ENCODE measurements around the gene KCNIP1.
"Not testable (repeated sequence)": the region's sequence is repeated elsewhere in the genome, so short reads cannot be mapped to it uniquely, and the experiment has no call there.

The KCNIP1 gene

DNA sequence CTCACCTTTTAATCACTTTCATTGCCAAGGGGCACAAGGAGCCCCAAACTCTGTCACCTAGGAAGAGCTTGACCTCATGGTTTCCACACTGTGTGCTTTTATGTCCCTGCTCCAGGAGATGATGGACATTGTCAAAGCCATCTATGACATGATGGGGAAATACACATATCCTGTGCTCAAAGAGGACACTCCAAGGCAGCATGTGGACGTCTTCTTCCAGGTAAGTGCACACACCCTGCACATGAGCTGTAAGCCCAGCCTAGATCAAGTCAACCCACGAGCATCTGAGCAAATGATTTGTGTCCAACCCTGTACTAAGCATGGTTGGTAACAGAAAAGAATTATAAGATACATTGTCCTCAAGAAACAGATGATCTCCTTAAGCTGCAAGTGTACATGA, 228.9 kb downstream of the KCNIP1 start:
- no peak for DNase-seq

DNA sequence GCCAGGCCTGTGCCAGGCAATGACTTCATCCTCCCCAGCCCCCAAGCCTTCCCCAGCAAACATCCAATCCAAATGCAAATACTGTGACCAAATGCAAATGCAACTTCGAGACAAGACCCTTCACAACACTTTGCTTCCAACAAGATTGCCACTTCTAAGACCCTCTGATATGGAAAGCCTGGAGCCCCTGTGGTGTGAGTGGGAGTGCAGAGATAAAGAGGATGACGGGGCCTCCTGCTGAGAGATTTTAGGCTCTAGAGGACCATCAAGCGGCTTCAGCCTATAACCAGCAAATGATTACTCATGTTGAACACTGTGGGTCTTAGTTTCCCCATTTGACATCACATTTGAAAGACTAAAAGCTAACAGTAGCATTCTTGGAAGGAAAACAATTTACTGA, 233.1 kb downstream of the KCNIP1 start:
- DNase-seq, result no peak

DNA sequence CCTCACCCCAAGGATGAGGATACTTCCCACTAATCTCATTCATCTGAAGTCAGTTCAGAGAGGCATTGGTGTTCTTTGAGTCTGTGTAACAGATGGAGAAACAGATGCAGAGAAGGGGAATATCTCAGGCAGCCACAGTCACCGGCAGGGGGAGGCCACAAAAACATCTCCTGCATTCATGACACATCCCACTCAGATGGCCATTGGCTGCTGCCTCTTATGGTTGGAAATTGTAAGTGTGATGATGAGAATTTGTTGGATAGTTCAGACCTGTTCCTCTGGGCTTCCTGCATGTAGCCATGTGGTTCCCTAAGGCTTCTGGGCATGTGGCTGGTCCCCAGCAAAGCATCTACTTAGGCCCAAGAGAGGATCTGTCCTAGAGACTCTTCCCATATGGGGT, 233.8 kb downstream of the KCNIP1 start:
- no peak for DNase-seq

DNA sequence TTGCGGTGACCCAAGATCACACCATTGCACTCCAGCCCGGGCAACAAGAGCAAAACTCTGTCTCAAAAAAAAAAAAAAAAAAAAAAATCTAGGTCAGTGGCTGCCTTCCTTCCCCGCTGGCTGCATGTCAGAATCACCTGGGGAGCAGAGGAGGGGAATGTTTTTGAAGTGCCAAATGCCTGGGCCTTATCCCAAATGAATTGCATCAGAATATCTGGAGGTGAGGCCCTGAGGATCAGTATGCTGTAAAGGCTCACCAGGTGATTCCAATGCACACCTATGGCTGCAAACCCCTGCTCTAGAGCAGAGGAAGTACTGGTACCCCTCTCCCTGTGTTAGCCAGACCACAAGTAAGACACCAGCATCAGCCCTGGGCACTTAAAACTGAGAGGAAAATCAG, 235.0 kb downstream of the KCNIP1 start:
- DNase-seq, result no peak

DNA sequence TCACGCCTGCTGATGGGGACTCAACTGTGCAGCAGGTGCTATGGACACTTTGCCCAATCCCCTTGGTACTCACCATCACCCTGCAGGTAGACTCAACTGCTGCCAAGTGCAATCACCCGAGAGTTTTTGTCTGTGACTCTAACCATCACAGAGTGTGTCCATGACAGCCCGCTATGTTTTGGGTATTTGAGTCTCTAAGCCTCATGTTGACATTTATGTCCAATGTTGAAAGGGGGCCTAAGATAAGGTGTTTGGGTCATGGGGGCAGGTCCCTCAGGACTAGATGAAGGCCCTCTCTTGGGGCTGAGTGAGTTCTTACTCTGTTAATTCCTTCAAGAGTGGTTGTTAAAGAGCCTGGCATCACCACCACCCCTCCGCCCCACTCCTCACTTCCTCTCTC, 235.6 kb downstream of the KCNIP1 start:
- no peak for DNase-seq

DNA sequence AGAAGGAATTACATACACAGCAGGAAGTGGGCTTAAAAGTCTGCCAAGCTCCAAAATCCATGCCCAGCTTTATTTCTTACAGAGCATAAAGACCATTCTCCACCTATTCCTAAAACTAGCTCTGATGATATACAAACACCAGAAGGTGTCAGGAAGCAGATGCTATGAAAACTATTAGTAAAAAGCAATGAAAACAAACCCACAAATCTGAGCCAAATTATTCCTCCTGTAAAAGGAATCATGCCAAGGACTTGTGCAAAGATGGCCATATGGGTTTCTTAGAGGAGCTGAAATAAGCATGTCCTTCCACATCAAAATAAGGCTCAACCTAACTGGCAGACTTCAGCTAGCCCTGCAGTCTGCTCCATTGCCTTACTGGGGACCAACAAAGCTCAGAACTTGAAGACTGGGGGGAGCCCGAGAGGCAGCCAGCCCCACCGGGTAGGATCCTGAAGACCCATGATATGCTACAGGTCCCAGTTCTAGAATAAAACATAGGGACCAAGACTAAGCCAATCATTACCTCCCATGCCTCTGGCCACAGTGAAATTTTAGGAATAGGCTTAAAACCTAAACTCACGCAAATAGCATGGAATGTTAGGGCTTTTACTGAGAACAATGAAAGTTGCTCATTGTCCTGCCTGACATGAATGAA, 236.9 kb downstream of the KCNIP1 start:
- DNase-seq, result no peak

DNA sequence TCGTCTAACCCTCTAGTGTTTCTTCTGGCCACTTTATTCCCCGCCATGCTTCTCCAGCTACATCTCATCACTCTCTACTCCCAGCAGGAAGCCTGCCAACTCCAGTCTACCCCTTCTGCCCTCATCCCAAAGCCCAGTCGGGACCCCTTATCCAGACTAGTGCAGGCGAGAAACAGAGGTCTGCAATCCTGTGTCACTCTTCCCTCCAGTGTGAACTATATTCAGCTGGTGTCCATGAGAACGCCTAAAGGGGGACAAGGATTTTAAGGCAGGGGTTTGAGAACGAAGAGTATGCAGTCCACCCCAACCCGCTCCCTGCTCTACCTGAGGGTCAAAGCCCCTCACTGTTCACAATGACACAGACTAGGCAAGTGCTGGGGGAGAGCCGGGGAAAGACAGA, 238.0 kb downstream of the KCNIP1 start:
- no peak for DNase-seq

DNA sequence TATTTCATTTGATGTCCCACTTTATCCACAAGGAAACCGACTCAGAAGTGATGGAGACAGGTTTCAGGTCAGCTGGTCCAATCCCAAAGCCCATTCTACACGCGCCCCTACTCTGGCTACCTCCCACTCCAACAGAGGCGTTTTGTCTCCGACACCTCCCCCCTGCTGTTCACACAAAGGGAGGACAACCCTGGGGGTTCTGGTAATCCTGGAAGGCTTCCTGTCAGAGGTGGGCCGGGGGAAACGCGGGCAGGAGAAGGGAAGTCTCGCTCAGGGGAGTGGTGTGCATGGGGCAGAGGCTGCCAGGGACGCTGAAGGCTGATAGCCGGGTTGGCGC, 240.0 kb downstream of the KCNIP1 start:
- DNase-seq, result no peak

DNA sequence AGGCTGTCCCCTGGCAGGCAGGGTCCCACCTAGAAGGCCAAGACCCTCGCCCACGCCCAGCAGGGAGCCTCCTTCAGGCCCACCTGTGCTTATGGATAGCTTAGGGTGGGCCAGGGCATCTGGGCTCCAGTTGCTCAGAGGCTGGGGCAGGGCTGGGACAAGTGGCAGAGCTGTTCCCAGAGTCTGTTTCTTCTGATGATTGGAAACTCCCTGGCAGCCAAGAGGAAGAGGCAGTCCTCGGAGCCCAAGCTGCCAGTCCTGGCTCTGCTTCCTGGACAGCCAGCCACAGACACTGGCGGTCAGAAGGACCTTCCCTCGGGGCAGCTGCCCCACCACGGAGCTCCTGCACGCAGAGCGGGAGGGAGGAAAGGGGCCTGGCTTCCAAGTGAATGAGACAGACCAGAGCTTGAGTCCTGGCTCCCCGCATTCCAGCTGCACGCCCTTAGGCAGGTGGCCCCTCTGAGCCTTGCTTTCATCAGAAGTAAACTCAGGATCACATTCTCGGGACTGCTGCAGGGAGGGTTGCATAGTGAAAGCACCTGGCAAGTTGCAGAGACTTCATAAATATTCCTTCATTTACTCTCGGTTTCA, 241.8 kb downstream of the KCNIP1 start:
- DNase-seq, result no peak

DNA sequence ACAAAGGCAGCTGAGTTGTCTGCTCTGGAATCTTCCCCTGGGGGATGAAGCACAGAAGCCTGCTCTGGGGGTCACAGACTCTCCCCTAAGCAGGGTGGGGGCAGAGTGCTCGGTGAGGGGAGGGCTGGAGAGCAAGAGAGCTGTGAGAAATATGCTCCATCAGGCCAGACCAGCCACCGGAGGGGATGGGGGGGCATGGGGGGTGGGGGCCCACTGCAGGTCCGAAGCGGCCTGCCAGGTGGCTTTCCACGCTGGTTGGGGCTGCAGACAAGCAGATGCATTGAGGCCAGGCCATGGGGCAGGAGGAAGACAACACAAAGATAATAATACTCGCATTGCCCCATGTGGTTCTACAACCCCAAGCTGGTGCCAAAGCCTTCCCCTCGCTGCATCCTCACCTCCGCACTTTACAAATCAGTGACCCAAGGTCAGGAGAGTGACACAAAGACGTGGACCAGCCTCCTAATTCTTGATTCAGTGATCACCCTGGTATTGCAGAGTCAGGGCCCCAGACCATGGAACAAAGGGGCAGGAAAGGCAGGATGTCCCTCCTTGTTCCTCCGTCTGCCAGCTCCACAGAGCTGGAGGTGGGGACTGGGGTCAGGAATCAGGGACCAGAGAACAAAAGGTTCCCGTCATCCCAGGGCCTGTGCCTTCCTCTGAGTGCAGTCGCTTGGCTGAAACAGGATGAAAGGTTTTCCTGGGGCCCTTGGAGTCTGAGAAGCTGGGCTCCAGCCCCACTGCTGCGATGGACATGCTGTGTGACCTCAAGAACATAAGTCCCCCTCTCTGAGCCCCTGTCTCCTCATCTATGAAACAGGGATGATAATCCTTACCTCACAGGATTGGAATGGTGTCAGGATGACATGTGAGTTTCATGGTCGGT, 242.5 kb downstream of the KCNIP1 start:
- DNase-seq, result no peak

DNA sequence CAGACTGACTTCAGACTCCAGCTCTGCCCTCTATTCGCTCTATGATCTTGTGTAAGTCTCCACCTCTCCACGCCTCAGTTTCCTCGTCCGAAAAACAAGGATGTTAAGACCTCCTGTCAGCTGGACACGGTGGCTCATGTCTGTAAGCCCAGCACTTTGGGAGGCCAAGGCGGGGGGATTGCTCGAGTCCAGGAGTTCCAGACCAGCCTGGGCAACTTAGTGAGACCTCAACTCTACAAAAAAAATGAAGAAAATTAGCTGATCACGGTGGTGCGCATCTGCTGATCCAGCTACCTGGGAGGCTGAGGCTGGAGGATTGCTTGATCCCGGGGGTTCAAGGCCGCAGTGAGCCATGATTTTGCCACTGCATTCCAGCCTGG, 243.1 kb downstream of the KCNIP1 start:
- DNase-seq, result no peak

DNA sequence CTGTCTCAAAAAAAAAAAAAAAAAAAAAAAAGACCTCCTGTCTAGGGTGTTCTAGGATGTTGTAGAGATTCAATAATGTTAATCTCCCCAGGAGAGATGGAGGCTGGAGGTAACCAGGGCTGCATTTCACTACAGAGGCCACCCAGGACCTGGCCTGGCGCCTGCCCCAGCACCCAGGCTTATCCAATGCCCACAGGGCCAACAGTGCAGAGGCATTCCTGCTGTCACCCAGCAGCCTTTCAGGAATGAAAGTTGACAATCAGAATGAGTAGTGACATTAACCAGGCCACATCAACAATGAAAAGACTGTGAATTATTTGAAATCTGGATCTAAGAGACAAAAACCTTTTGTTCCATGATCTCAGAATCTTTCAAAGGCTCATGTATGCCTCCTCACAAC, 243.5 kb downstream of the KCNIP1 start:
- DNase-seq, result no peak

DNA sequence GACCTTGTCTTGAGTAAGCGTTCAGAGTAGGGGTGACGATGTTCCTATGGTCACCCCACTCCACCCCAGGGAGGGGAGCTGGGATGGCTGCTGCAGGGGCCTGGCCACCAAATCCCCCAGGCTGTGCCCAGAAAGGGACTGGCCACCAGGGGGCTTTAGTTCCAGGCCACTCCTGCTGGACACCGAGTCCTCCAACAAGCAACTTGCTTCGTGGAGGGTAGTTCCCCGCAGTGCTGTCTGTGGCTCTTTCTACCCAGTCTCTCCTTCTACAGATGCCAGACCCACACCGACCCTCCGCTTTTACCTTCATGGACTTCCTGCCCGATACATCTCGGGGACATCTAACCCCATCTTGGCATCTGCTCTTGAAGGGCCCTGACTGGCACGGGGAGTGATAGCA, 244.0 kb downstream of the KCNIP1 start:
- no peak for DNase-seq

DNA sequence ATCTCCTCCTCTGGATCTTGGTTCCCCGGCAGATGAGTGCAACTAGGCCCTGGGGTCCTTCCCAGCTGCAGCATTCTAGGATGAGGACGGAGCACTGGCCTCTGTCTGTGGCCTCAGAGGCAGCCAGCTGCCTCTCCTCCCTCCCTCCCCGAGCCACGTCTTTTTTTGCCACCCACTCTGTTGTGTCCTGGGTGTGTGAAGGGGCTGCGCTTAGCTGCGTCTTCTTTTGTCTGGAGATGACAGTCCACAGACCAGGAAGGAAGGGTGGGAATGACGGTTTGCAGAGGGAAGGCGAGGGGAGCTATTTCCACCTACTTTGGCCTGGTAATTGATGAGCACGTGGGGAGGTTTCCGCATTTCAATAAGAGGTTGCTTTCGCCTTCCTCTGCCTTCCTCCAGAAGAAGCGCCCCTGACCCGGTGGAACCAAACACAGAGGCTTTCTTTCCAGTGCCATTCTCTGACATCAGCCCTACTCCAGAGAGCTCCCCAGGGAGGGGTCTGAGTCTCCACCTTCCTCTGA, 245.2 kb downstream of the KCNIP1 start:
- DNase-seq, result no peak

DNA sequence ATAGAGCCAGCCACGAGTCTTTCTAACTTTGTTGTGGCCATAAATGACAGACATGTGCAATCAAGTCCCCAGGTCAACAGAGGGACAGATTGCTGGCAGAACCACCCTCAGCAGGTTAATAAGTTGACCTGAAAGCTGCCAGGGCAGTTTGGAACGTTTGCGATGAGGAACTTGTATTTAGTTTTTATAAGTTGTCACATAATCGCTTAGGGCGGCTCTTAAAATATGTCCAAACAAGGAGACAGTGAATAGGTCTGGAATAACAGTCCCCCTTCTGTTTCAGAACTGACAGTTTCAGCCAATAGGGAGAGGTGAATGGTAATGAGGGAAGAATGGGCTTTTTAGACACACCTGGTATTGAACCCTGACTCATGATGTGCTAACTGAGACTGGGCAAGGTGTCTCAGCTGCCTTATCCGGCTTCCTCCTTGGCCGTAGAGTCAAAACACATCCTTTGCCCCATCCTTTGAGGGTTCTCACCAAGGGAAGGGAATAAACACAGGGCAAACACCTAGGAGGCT, 246.2 kb downstream of the KCNIP1 start:
- no peak for DNase-seq

DNA sequence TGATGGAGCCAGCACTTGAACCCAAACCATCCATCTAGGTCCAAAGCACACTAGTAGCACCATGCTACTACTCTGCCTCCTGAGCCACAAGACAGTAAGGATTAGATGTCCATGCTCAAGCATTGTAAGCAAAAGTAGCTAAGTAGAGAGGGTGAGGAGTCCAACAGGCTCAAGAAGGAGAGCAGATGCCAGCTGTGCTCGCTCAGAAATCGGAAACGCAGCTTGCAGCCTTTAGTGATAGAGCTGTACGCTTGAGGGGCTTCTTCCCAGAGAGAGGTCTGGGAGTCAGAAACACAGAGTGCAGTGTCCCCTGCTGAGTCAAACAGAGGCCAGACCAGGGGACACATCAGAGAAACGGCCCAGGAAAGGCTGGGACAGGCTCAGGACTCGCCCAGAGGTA, 247.0 kb downstream of the KCNIP1 start:
- DNase-seq, result no peak

DNA sequence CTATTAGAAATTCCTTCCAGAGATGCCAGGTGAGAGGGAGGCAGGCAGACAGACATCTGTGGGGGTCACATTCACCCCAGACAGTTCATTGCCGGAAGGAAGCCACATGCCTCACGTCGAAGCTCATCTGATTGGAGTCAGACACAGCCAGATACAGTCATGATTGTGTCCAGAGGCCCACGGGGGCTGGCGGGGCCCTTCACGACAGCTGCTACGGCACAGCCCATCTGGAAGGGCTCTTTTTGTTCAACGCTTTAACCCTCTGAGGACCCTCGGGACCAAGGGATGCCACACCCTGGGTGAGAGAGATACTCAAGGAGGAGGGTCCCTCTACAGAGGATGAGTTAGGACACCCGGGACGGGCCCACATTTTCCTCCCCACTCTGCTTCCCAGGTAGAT, 247.8 kb downstream of the KCNIP1 start:
- no peak for DNase-seq

DNA sequence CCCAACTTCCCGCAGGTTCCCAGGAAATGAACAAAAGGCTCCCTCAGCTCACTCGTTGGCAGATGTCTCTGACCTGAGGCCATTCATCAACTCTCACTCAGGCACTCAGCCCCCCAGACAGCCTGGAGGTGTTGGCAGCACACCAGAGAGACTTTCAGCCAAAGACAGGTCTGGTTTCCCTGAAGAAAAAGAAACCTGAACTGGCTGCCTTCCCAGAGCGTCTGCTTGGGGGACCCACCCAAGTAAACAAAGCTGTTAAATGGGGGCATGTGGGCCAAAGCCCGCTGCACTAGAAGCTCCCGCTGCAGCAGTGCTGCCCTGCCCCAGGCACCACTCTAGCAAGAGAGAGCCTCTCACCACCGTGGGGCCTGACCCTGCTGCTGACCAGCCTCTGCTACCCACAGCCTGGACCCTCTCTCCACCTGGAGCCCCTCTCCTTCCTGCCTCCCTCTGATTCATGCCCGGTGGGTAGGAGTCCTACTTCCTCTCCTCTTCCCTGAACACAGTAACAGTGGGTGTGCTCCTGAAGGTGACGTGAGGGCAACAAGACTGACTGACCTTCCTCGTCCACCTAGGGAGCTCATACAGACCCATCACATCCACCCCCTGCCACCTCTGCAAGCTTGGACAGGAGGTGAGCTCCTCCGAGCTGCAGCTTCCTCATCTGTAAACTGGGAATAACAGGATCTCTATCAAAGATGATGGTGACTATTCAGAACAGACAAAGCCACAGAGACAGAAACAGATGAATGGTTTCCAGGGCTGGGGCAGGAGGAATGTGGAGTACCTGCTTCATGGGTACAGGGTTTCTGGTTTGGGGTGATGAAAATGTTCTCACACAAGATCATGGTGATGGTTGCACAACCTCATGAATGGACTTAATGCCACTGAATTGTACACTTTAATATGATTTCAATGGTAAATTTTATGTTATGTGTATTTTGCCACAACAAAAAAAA, 248.7 kb downstream of the KCNIP1 start:
- no peak for DNase-seq

DNA sequence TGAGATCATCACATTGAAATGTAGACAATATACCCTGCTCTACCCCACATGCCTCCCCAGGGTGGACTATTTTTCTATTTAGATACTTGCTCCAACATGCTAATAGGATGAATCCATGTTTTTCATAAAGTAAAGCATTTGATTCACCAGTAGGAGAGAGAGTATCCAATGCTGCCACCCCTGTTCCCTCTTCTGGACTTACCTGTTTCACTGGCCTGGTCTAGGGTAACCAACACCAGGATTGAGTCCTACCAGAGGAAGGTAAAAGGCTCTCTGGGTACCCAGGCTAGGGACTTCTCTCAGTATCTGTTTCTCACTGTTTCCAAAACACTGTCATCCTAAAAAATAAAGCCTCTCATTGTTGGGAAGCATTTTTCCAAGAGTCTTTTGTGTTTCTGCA, 249.5 kb downstream of the KCNIP1 start:
- DNase-seq, result no peak

DNA sequence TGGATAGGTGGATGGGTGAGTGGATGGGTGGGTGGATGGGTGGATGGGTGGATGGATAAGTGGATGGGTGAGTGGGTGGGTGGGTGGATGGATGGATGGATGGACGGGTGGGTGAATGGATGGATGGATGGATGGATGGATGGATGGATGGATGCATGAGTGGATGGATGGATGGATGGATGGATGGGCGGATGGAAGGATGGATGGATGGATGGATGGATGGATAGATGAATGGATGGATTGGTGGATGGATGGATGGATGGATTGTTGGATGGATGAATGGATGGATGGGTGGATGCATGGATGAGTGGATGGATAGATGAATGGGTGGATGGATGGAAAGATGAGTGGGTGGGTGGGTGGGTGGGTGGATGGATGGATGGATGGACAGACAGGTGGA, 250.7 kb downstream of the KCNIP1 start:
- not testable (repeated sequence) for DNase-seq

DNA sequence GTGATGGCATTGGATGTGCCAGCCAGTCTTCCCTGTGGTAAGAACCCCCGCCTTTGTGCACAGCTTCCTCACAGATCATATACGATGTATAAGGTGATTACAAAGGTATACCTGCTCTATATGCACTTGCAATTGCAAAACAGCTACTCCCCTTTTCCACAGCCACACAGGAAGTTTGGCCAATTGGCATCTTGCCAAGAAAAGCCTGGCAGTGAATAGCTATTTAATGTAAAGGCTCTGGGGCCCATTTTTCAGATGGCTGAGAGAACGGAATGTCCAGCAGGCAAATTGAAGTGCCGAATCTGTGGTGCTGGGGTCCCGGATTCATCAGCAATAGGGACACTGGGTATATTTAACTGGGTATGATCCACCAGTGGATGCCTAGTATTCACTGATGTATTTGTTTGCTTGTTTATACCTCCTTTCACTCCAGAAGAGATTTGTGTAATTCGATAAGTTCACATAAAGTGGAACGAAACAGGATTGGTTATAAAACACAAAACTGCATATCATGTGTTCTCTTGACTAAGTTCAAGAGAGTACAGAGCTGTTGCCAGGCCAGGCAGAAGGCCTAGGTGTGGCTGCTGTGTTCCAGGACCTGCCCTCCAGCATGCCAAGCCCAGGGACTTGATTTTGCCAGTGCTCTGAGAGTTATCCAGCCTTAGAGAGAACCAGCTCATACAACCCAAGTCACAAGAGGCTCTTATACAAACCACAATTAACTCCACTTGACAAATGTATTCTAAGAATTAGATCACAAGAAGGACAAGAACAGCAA, 252.0 kb downstream of the KCNIP1 start:
- DNase-seq, result no peak

DNA sequence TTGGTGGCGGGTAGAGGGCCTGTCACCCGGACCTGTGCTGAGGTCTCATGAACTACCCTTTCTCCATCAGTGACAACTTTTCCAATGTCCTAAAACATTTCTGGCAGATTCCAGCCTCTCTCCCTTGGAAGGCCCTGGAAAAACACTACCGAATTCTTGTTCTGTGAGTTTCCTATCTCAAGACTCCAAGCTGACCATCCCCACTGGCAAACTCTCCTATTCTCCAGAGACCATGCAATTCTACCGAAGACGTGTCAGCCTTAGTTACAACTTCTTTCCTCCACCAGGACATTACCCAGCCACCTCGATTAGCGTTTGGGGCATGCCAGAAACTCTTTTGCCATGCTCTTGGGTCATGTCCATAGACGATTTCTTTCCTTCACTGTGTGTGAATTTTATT, 252.9 kb downstream of the KCNIP1 start:
- no peak for DNase-seq

Measured in NCI-H510A (cell line).